Measurements from ENCODE around the gene JARID2. TPM values are rescaled to one million over a fixed set of nuclear protein-coding genes. Genes with fewer than 3 reads are reported as not detected.

JARID2 gene
- total RNA-seq, 1 experiment from 2014 or later: 21.0 TPM

GRCh38 chr6:15375638-15376290 is 129.9 kb downstream of the JARID2 start:
- intact Hi-C loops (cut with micrococcal nuclease): no loop called here
- Mint-ChIP-seq H3K36me3 (ENCODE audit: insufficient read depth, unreplicated experiment) (peaks cover 15% of the 10 kb centered on the region), H3K4me1 (ENCODE audit: insufficient read depth, unreplicated experiment) (peaks cover 13% of the 10 kb centered on the region), H3K4me3 (ENCODE audit: unreplicated experiment) (no peak overlapping the region), H3K27ac (ENCODE audit: low read depth, unreplicated experiment) (no peak overlapping the region), H3K9me3 (ENCODE audit: unreplicated experiment) (no peaks in the 10 kb centered on the region), H3K27me3 (ENCODE audit: insufficient read depth, unreplicated experiment) (no peaks in the 10 kb centered on the region)
- ChIA-PET CTCF (no interaction called here), POLR2A (interaction anchor here (1.1 to 1.8 kb wide), 2 partner anchors 10 to 13 kb away, joined by 4 to 6 read pairs; no protein-coding TSS in a partner anchor)
- DNase-seq (ENCODE audit: unreplicated experiment): no peak
- no TSS peak for BruUV-seq (replicated peaks)
- no peak for TF ChIP-seq CTCF (IDR thresholded peaks at IDR 0.05; ENCODE audit: unreplicated experiment)

- Mint-ChIP-seq H3K9me3 (ENCODE audit: unreplicated experiment) (no peaks in the 10 kb centered on the region), H3K4me3 (ENCODE audit: unreplicated experiment) (no peak overlapping the region), H3K36me3 (ENCODE audit: insufficient read depth, unreplicated experiment) (peaks cover 17% of the 10 kb centered on the region), H3K27me3 (ENCODE audit: insufficient read depth, unreplicated experiment) (no peaks in the 10 kb centered on the region), H3K27ac (ENCODE audit: low read depth, unreplicated experiment) (no peak overlapping the region), H3K4me1 (ENCODE audit: insufficient read depth, unreplicated experiment) (peaks cover 8% of the 10 kb centered on the region)
- ChIA-PET POLR2A (interaction anchor here (1.8 kb wide), 1 partner anchor 9 kb away, joined by 6 read pairs; no protein-coding TSS in a partner anchor), CTCF (no interaction called here)
- no peak for DNase-seq (ENCODE audit: unreplicated experiment)
- no TSS peak for BruUV-seq (replicated peaks)
- TF ChIP-seq CTCF (IDR thresholded peaks at IDR 0.05; ENCODE audit: unreplicated experiment): no peak
- intact Hi-C loops (cut with micrococcal nuclease): no loop called here
Observed at GRCh38 chr6:15376900-15377487, 131.1 kb downstream of the JARID2 start.

- DNase-seq (ENCODE audit: unreplicated experiment): no peak
- no peak for TF ChIP-seq CTCF (IDR thresholded peaks at IDR 0.05; ENCODE audit: unreplicated experiment)
- BruUV-seq (replicated peaks): no TSS peak
- Mint-ChIP-seq H3K36me3 (ENCODE audit: insufficient read depth, unreplicated experiment) (peaks cover 17% of the 10 kb centered on the region), H3K27me3 (ENCODE audit: insufficient read depth, unreplicated experiment) (no peaks in the 10 kb centered on the region), H3K27ac (ENCODE audit: low read depth, unreplicated experiment) (no peak overlapping the region), H3K4me3 (ENCODE audit: unreplicated experiment) (no peak overlapping the region), H3K9me3 (ENCODE audit: unreplicated experiment) (no peaks in the 10 kb centered on the region), H3K4me1 (ENCODE audit: insufficient read depth, unreplicated experiment) (peaks cover 12% of the 10 kb centered on the region)
- ChIA-PET POLR2A (interaction anchor here (0.7 kb wide), 2 partner anchors 114 to 182 kb away, joined by 3 read pairs; no protein-coding TSS in a partner anchor), CTCF (interaction anchor here (0.6 kb wide), 1 partner anchor 13 kb away, joined by 3 read pairs; no protein-coding TSS in a partner anchor)
- intact Hi-C loops (cut with micrococcal nuclease): no loop called here
Observed at GRCh38 chr6:15378272-15378671, 132.4 kb downstream of the JARID2 start.

GRCh38 chr6:15378866-15379265 is 133.0 kb downstream of the JARID2 start:
- BruUV-seq (replicated peaks): no TSS peak
- Mint-ChIP-seq H3K4me3 (ENCODE audit: unreplicated experiment) (no peak overlapping the region), H3K36me3 (ENCODE audit: insufficient read depth, unreplicated experiment) (peaks cover 17% of the 10 kb centered on the region), H3K9me3 (ENCODE audit: unreplicated experiment) (no peaks in the 10 kb centered on the region), H3K27me3 (ENCODE audit: insufficient read depth, unreplicated experiment) (no peaks in the 10 kb centered on the region), H3K27ac (ENCODE audit: low read depth, unreplicated experiment) (no peak overlapping the region), H3K4me1 (ENCODE audit: insufficient read depth, unreplicated experiment) (peaks cover 12% of the 10 kb centered on the region)
- TF ChIP-seq CTCF (IDR thresholded peaks at IDR 0.05; ENCODE audit: unreplicated experiment): no peak
- ChIA-PET CTCF (interaction anchor here (0.6 kb wide), 2 partner anchors 174 to 339 kb away, joined by 3 read pairs; no protein-coding TSS in a partner anchor), POLR2A (interaction anchor here (0.5 to 0.7 kb wide), 2 partner anchors 114 to 132 kb away, joined by 3 read pairs; no protein-coding TSS in a partner anchor)
- intact Hi-C loops (cut with micrococcal nuclease): no loop called here
- DNase-seq (ENCODE audit: unreplicated experiment): no peak
